Mammary epithelial cell (primary cell): Measurements from ENCODE around the gene GPR31.

Source experiments
- CTCF ChIP-seq, 2 donors: IDR thresholded peaks in 1 of 2; conservative IDR thresholded peaks in 1 of 2; 2 replicates each; pipeline ENCODE4 v1.5.1; 2011 to 2012; ENCODE audit warnings: inconsistent platforms in 2 of 2, low read length in 2 of 2, mild to moderate bottlenecking in 2 of 2, control low read depth in 1 of 2, low read depth in 1 of 2; ENCODE audit not compliant: insufficient read depth in 1 of 2; ENCODE audit errors: extremely low read depth in 1 of 2
- EZH2 ChIP-seq: IDR thresholded peaks from 2 replicates; pipeline ENCODE4 v1.6.1; 2012; ENCODE audit warnings: low read length, inconsistent platforms, borderline replicate concordance

- TF ChIP-seq CTCF (conservative IDR thresholded peaks at IDR 0.05 in 1 of 2, IDR thresholded peaks at IDR 0.05 in 1 of 2; ENCODE audit: extremely low read depth in 1 of 2, insufficient read depth in 1 of 2, low read depth in 1 of 2, low read length in 2 of 2) = no peak
- TF ChIP-seq EZH2 = no peak
Observed at GRCh38 chr6:167113047-167113754, 44.6 kb downstream of the GPR31 start.
